ENCODE results near the gene SMIM36.

The SMIM36 gene

DNA sequence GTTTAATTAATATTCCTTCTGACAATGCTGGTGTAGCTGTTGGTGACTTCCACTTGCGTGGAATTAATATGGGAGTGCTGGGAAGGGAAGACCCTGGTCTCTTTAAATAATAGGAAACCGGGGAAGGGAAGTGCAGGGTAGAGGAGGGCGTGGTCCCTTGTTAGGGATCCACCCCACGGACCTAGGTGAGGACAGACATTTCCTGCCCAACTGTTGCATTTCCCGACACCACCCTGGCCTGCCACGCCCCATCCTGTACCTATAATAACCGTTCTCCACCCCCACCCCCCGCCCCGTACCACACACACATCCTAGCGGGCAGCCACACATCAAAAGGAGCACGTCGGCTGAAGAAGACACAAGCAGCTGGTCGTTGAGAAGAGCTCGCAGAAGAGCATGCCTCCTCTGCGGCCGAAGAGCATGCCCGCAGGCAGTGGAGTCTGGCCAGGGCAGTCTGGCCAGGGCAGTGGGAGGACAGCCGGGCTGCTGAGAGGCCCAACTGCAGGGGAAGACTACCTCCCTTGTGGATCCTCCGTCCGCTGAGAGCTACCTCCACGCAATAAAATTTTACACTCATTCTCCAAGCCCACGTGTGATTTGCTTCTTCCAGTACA is 52.9 kb downstream of the SMIM36 start:
- TF ChIP-seq, protein P1, sequence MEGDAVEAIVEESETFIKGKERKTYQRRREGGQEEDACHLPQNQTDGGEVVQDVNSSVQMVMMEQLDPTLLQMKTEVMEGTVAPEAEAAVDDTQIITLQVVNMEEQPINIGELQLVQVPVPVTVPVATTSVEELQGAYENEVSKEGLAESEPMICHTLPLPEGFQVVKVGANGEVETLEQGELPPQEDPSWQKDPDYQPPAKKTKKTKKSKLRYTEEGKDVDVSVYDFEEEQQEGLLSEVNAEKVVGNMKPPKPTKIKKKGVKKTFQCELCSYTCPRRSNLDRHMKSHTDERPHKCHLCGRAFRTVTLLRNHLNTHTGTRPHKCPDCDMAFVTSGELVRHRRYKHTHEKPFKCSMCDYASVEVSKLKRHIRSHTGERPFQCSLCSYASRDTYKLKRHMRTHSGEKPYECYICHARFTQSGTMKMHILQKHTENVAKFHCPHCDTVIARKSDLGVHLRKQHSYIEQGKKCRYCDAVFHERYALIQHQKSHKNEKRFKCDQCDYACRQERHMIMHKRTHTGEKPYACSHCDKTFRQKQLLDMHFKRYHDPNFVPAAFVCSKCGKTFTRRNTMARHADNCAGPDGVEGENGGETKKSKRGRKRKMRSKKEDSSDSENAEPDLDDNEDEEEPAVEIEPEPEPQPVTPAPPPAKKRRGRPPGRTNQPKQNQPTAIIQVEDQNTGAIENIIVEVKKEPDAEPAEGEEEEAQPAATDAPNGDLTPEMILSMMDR (IDR thresholded peaks at IDR 0.05; ENCODE audit: borderline replicate concordance, control extremely low read depth, extremely low read depth, insufficient read depth, missing control alignments): no peak
- in situ Hi-C loops (cut with MboI; ENCODE audit: low sequenced_read_pairs, unreplicated experiment): no loop called here
- DNase-seq (ENCODE audit: low spot score): no peak

DNA sequence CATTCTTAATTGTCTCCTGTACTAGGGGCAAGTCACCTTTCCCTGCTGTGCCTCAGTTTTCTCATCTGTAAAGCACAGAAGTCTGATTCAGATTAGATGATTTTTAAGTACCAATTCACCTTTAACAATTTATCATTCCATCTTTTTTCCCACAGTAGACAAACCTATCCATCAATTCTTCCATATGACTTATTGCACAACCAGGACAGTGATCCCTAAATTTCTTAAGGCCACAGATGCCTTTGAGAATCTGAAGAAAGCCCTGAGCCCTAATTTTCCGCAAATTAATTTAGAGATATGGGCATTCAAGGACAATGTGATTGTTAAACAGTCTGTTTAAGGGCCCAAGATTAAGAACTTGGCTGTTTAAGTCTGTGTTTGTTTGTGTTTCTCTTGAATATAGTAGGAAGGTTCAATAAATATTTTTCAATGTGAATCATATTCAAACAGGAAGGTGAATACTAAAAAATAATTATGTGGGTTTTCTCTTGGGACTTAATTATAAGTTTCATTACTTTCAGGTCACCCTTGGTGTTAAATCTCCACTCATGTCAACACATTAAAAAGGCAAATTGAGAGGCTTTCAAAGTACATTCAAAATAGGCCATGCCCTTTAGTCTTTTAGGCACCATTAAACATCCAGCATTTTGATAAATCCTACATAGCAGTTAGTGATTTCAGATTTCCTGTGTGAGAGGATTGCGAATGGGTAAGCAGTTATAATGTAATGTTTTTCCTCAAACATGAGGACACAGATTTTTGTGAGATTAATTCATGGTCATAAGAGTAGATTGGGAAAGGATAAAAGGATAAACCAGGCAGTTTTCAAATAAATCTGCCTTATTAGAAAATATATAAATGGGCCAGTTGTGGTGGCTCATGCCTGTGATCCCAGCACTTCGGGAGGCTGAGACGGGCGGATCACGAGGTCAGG is 54.7 kb downstream of the SMIM36 start:
- TF ChIP-seq, protein P1 (IDR thresholded peaks at IDR 0.05; ENCODE audit: borderline replicate concordance, control extremely low read depth, extremely low read depth, insufficient read depth, missing control alignments): no peak
- no peak for DNase-seq (ENCODE audit: low spot score)
- in situ Hi-C loops (cut with MboI; ENCODE audit: low sequenced_read_pairs, unreplicated experiment): no loop called here

GRCh38 chr17:55454906-55455474 is 56.3 kb downstream of the SMIM36 start:
- in situ Hi-C loops (cut with MboI; ENCODE audit: low sequenced_read_pairs, unreplicated experiment): no loop called here
- no peak for DNase-seq (ENCODE audit: low spot score)
- TF ChIP-seq, protein P1 (IDR thresholded peaks at IDR 0.05; ENCODE audit: borderline replicate concordance, control extremely low read depth, extremely low read depth, insufficient read depth, missing control alignments): no peak

- no peak for DNase-seq (ENCODE audit: low spot score)
- in situ Hi-C loops (cut with MboI; ENCODE audit: low sequenced_read_pairs, unreplicated experiment): no loop called here
- TF ChIP-seq, protein P1 (IDR thresholded peaks at IDR 0.05; ENCODE audit: borderline replicate concordance, control extremely low read depth, extremely low read depth, insufficient read depth, missing control alignments): no peak
Observed at GRCh38 chr17:55453839-55454557, 57.3 kb downstream of the SMIM36 start.

GRCh38 chr17:55452139-55452790 is 59.0 kb downstream of the SMIM36 start:
- no peak for DNase-seq (ENCODE audit: low spot score)

More at GRCh38 chr17:55452139-55452790, 59.0 kb downstream of the SMIM36 start:
- in situ Hi-C loops (cut with MboI; ENCODE audit: low sequenced_read_pairs, unreplicated experiment): no loop called here
- TF ChIP-seq, protein P1 (IDR thresholded peaks at IDR 0.05; ENCODE audit: borderline replicate concordance, control extremely low read depth, extremely low read depth, insufficient read depth, missing control alignments): no peak
